DND-41 (cell line): ENCODE data around the gene AUTS2.
A peak's percentile ranks its signal among the peaks of the same experiment; 100 is the strongest.

Experiments
- ATAC-seq: fragments of 200-7000 bp; cut with Tn5 transposase; 3 replicates; pipeline ENCODE4 v1.9.1; 2021; ENCODE audit warnings: low read depth; ENCODE audit not compliant: insufficient read depth
- DNase-seq: peaks from one replicate; pipeline ENCODE4 v3.0.0-alpha.2; 2020
- H2AFZ ChIP-seq: 2 replicates; pipeline ENCODE4 v1.6.0; 2012; ENCODE audit warnings: low read depth, low read length
- H3K27ac ChIP-seq: 2 replicates; pipeline ENCODE4 v1.5.1; 2012; ENCODE audit warnings: low read length, inconsistent platforms
- H3K27me3 ChIP-seq: fragments of 200-600 bp; sonication (generic); 2 replicates; pipeline ENCODE4 v1.6.0; 2012; ENCODE audit warnings: low read length, mild to moderate bottlenecking, inconsistent platforms; ENCODE audit not compliant: insufficient read depth, poor library complexity
- H3K36me3 ChIP-seq: 2 replicates; pipeline ENCODE4 v1.5.1; 2012; ENCODE audit warnings: low read length, inconsistent platforms; ENCODE audit not compliant: insufficient read depth
- H3K4me1 ChIP-seq: 2 replicates; pipeline ENCODE4 v1.5.1; 2012; ENCODE audit warnings: mild to moderate bottlenecking, low read length; ENCODE audit not compliant: insufficient read depth
- H3K4me2 ChIP-seq: 2 replicates; pipeline ENCODE4 v1.6.0; 2012; ENCODE audit warnings: mild to moderate bottlenecking, moderate library complexity, low read length, inconsistent platforms; ENCODE audit not compliant: insufficient read depth
- H3K4me3 ChIP-seq, 2 experiments: fragments of 200-600 bp in 1 of 2; shearing (Covaris generic) in 1 of 2; 2 replicates each; pipeline ENCODE4 v1.5.1; 2012 to 2016; ENCODE audit warnings: inconsistent platforms in 2 of 2, low read length in 2 of 2, mild to moderate bottlenecking in 2 of 2, low read depth in 1 of 2, moderate library complexity in 1 of 2
- H3K79me2 ChIP-seq: 2 replicates; pipeline ENCODE4 v1.6.0; 2012; ENCODE audit warnings: low read length, inconsistent platforms; ENCODE audit not compliant: insufficient read depth
- H3K9ac ChIP-seq: 2 replicates; pipeline ENCODE4 v1.6.0; 2012; ENCODE audit warnings: low read depth, mild to moderate bottlenecking, inconsistent platforms, low read length, moderate library complexity
- H3K9me3 ChIP-seq: 2 replicates; pipeline ENCODE4 v1.5.1; 2012; ENCODE audit warnings: low read length, moderate library complexity, mild to moderate bottlenecking, inconsistent platforms; ENCODE audit not compliant: insufficient read depth, severe bottlenecking
- H4K20me1 ChIP-seq: 2 replicates; pipeline ENCODE4 v1.6.0; 2012; ENCODE audit warnings: low read length; ENCODE audit not compliant: insufficient read depth
- EZH2 ChIP-seq: IDR thresholded peaks from 3 replicates; pipeline ENCODE4 v1.6.1; 2012; ENCODE audit warnings: borderline replicate concordance, low read depth, mild to moderate bottlenecking, moderate library complexity, low read length, inconsistent platforms; ENCODE audit not compliant: severe bottlenecking
- TF ChIP-seq, protein P1 (sequence below): IDR thresholded peaks from 2 replicates; pipeline ENCODE4 v1.5.1; 2012; ENCODE audit warnings: borderline replicate concordance, low read length, moderate library complexity, mild to moderate bottlenecking; ENCODE audit not compliant: poor library complexity, severe bottlenecking; ENCODE audit errors: extremely low read depth

Gene AUTS2

DNA sequence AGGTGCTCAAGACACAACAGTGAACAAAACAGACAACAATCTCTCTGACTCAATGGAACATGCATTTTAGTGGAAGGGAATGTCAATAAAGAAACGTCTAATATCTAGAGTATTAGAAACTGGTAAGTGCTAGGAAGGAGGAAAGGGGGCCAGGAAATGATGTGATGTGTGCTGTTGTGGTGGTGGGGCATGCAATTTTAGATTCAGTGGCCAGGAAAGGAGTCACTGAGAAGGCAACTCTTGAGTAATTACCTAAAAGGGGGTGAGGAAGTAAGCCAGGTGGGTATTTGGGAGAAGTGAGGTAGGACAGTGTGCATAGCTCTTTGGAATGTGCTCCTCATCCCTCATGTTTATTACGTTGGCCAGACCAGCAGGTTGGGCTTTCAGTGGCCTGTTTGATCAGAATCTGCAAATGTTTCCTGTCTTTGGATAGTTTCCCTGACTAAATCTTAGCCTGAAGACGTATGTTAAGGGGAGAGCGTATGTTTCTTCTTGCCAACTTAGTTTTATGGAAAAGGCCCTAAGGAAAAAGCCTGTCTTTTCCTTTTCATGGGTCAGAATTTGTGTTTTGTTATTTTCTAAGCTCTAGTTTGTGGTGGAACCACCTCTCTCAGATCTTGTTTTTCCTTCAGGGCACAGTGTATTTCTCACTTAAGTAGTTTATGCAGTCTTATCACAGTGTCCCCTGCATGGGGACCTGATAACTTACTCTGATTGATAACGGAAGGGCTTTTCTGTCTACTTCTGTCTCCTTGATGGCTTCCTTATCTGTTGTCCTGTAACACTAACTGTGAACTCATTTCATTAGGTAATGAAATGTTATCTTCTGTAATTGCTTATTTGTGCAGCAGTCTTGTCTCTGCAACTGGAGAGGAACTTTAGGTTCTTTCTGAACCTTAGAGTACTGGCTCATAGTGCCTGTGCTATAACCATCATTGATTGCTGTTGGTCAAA, 203.7 kb downstream of the AUTS2 start:
- Histone ChIP-seq H3K36me3 (no peaks in the 10 kb centered on the region), H3K27me3 (no peaks in the 10 kb centered on the region), H3K27ac (no peak overlapping the region), H3K9ac (no peak overlapping the region), H3K4me3 (no peak overlapping the region), H3K4me1 (no peaks in the 10 kb centered on the region), H3K9me3 (no peaks in the 10 kb centered on the region), H4K20me1 (peaks cover 22% of the 10 kb centered on the region), H2AFZ (no peak overlapping the region), H3K79me2 (peaks cover 20% of the 10 kb centered on the region), H3K4me2 (no peak overlapping the region)
- DNase-seq (no peak), ATAC-seq (no peak; the same call in 2 of the 3 replicates)
- TF ChIP-seq, protein P1, sequence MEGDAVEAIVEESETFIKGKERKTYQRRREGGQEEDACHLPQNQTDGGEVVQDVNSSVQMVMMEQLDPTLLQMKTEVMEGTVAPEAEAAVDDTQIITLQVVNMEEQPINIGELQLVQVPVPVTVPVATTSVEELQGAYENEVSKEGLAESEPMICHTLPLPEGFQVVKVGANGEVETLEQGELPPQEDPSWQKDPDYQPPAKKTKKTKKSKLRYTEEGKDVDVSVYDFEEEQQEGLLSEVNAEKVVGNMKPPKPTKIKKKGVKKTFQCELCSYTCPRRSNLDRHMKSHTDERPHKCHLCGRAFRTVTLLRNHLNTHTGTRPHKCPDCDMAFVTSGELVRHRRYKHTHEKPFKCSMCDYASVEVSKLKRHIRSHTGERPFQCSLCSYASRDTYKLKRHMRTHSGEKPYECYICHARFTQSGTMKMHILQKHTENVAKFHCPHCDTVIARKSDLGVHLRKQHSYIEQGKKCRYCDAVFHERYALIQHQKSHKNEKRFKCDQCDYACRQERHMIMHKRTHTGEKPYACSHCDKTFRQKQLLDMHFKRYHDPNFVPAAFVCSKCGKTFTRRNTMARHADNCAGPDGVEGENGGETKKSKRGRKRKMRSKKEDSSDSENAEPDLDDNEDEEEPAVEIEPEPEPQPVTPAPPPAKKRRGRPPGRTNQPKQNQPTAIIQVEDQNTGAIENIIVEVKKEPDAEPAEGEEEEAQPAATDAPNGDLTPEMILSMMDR, result no peak
- no peak for TF ChIP-seq EZH2

DNA sequence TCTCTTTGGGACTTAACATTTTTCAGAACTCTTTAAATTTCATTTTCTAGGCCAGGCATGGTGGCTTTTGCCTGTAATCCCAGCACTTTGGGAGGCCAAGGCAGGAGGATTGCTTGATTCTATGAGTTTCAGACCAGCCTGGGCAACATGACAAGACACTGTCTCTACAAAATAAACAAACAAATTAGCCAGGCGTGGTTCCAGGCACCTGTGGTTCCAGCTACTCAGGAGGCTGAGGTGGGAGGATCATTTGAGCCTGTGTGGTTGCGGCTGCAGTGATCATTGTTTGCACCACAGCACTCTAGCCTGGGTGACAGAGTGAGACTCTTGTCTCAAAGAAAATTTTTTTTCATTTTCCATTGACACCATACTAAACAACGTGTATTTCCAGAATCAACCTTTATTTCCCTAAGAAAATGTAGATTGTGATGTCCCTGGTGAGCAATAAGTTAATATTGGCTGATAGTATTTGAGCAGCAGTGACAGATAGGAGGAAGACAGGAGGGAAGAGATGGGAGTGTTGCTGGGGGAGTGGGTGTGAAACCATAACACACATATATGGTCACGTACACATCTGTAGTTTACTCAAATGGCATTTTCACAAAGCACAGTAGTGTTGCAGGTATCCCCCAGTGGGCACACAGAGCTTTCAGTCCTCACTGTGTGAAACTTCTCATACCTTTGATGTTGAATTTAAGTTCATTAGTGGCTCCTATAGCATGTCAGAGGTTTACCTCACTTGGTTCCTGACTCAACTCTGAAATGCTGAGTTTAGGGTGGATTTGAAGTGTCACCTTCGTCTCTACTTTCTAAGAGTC, 205.6 kb downstream of the AUTS2 start:
- Histone ChIP-seq H3K4me1 (no peaks in the 10 kb centered on the region), H3K27me3 (no peaks in the 10 kb centered on the region), H3K79me2 (peaks cover 21% of the 10 kb centered on the region), H3K4me3 (no peak overlapping the region), H3K9me3 (no peaks in the 10 kb centered on the region), H3K36me3 (no peaks in the 10 kb centered on the region), H2AFZ (no peak overlapping the region), H4K20me1 (peaks cover 19% of the 10 kb centered on the region), H3K9ac (no peak overlapping the region), H3K27ac (no peak overlapping the region), H3K4me2 (no peak overlapping the region)
- peak; percentile 35; the same call in 1 of the 3 replicates for ATAC-seq
- TF ChIP-seq, protein P1, result no peak
- no peak for TF ChIP-seq EZH2
- no peak for DNase-seq

DNA sequence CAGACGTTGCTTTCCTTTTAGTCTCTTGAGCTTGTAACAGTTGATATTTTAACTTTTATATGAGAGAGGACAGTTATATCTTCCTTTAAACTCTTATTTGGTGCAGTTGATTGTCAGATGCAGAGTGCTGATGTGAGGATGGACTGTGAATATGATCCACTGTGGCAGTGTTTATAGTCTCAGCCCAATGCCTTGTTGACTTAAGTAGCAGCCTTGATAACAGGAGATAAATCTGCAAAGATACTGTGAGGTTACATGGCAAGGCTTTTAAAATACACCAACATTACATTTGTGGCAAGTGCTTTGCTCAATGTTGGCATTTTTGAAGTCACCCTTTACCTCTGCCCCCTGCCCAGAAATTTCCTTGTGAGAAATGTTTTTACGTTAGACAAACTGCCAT, 206.7 kb downstream of the AUTS2 start:
- peaks cover 16% of the 10 kb centered on the region for H4K20me1 ChIP-seq
- ATAC-seq (no peak), DNase-seq (no peak)
- no peaks in the 10 kb centered on the region for H3K36me3 ChIP-seq
- peaks cover 15% of the 10 kb centered on the region for H3K79me2 ChIP-seq
- H3K27ac ChIP-seq, result no peak overlapping the region
- no peak for TF ChIP-seq EZH2
- TF ChIP-seq, protein P1, result no peak
- no peaks in the 10 kb centered on the region for H3K27me3 ChIP-seq
- no peaks in the 10 kb centered on the region for H3K4me1 ChIP-seq
- H2AFZ ChIP-seq, result no peak overlapping the region
- H3K9me3 ChIP-seq, result no peaks in the 10 kb centered on the region
- H3K4me3 ChIP-seq, result no peak overlapping the region
- no peak overlapping the region for H3K9ac ChIP-seq
- H3K4me2 ChIP-seq, result no peak overlapping the region
